Hematopoietic multipotent progenitor cell treated with erythropoietin and hydrocortisone succinate and interleukin-3 and kit ligand, for 8 days (in vitro differentiated cells): Measurements from ENCODE around the gene NAA16.

Source experiments
- DNase-seq: peaks from one replicate; pipeline ENCODE4 v3.0.0-alpha.2; 2015

NAA16 gene

DNA sequence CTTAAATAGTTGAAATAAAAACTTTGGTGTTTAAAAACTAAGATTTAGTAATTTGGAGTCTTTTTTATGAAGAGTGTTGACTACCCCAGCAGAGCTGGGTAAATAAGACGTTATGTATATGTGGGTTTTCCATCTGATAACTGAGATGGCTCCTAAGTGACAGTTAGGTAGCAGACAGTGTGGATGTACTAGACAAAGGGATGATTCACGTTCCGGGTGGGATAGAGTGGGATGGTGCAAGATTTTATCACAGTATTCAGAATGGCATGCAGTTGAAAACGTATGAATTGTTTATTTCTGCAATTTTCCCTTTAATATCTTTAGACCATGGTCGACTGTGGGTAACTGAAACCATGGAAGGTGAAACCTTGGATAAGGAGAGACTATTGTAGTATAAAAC lies 50.4 kb downstream of the NAA16 start:
- DNase-seq: peak; percentile 75

DNA sequence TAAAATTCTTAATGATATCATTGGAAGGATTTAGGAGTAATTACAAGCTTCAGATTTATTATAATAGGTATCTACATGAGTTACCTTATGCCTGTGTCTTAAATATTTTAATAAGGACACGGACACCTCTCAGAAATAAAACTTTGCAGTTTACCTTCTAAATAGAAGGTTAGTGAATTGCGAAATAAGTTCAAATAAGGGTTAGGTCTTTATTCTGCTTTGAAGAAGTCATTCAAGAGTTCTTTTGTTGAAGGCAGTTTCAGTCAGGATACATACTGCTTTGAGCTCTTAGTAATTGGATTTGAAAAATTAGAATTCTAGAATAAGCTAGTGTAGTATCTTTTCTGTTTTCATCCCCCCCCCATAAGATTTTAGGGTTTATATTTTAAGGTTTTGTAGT lies 53.0 kb downstream of the NAA16 start:
- DNase-seq: no peak

DNA sequence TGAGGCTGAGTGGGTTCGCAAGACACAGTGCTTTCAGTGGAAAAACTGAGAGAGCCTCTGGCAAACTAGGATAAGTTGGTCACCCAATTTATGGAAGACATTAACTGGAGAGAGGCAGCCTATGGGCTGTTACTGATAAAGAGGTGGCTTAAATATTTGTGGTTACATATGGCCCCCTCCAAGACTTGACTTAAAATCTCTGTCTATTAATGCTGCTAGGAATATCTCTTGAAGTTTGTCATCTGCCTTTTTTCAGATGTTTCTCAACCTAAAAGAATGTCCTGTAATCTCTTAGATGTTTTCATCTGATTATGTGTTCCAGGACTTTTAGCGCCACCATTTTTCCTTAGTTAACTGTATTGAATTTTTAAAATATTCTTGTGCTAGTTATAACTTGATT lies 54.6 kb downstream of the NAA16 start:
- peak; percentile 41 for DNase-seq

DNA sequence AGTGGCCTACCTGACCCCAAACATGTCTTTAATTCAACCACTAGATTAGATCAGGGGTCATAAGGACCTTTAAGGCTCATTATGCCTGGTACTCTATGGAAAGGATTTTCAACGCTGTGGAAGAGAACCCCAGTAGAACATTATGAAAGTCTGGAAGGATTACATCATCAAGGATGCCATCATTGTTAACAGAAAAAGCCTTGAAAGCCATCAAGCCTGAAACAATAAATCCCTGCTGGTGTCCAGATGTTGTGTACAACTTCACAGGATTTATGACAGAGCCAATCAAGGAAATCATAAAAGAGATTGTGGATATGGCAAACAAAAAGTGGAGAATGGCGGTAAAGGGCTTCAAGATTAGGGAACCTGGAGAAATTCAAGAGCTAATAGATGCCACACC lies 59.7 kb downstream of the NAA16 start:
- DNase-seq: no peak

DNA sequence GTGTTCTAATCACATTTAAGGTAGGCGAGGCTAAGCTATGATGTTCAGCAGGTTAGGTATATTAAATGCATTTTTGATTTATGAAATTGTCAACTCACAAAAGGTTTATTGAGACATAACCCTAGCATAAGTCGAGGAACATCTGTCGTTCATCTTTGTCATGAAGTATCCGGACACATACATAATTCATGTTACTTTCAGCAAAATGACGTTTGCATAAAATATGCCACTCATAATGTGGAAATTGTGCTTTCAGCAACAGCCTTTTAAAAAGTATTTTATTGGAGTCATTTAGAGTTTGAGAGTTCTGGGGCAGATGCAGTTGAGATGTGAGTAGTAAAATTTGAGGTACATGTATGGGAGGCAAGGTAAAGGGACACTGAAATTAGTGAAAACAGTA lies 66.4 kb downstream of the NAA16 start:
- DNase-seq: no peak

DNA sequence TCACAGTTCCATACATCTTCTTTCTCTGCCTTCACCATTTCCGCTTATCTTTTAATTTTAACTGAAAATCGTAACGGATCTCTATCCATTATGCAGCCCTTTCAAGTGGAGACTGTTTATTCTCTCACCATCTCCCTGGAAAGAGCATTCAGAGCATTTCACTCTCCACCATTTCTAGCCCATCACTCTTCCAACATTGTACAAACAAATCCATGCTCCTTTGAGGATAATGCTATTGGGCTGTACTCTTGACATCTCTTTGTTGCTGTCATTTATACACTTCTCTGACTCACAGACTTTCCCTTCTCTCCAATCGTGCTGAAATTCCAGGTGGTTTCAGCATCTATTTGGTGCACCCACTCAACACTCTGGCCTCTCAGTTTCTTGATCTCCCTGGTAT lies 71.4 kb downstream of the NAA16 start:
- no peak for DNase-seq

DNA sequence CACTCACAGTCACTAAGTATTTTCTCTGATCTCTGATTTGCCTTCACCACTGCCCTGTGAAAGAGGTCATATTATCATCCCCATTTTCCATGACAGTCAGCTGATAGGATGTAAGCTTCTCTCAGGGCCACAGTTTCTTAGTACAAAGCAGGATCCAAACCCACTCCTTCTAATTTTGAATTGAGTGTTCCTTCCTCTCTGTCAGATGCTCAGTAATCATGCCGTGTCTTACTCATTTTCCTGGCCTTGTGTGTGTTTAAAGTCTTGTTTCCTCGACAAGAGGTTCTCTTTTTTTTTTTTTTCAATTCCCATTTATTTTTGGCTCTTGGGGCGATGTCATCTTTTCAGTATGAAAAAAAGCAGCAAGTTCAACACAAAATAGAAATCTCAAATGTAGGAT lies 72.3 kb downstream of the NAA16 start:
- no peak for DNase-seq

DNA sequence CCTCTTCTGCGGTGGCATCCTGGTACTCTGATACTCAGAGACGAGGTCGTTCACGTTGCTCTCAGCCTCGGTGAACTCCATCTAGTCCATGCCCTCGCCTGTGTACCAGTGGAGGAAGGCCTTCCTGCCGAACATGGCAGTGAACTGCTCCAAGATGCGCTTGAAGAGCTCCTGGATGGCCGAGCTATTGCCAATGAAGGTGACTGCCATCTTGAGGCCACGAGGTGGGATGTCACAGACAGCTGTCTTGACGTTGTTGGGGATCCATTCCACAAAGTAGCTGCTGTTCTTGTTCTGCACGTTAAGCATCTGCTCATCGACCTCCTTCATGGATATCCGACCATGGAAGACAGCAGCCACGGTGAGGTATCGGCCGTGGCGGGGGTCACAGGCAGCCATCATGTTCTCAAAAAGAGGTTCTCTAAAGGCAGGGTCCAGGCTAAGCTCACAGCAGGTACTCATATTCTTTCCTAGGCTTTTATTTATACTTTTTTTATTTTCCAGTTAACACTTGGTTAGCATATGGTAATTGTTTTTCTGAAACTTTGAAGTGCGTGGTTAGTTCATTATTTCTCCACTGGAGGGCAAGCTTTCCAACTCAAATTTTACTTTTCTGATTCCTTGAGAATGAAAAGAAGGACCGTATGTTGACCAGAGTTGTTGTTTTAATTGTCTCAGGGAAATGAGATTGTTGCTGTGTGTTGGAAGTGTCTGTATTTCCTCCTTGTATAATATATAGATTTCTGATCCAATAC lies 73.9 kb downstream of the NAA16 start:
- peak; percentile 32 for DNase-seq

DNA sequence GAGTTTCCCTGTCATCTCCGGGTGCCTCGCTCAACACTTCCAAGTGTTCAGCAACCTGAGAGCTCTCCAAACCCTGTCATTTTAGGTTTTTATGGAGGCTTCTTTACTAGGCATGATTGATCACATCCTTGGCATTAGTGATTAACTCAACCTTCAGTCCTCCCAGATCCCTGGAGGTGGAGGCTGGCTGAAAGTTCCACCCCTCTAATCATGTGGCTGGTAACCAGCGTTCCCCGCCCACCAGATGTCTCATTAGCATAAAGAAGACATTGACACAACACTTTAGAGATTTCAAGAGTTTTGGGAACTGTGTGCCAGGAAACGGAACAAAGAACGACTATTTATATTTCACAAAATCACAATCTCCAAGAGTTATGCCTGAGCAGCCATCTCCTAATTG lies 75.1 kb downstream of the NAA16 start:
- DNase-seq: no peak

DNA sequence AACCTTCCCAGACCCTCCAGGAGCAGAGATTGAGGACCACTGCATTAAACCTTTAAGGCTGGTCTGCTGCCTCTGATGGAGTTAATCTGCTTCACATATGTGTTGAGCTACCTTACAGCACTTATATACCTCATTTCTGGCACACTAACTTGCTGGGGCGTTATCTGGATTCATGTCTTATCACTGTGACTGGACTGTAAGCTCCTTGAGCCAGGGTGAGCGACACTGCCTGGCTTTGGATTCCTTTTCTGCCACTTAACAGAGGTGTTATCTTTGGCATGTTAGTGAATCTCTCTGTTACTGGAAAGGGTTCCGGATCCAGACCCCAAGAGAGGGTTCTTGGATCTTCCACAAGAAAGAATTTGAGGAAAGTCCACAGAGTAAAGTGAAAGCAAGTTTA lies 76.5 kb downstream of the NAA16 start:
- peak; percentile 23 for DNase-seq

DNA sequence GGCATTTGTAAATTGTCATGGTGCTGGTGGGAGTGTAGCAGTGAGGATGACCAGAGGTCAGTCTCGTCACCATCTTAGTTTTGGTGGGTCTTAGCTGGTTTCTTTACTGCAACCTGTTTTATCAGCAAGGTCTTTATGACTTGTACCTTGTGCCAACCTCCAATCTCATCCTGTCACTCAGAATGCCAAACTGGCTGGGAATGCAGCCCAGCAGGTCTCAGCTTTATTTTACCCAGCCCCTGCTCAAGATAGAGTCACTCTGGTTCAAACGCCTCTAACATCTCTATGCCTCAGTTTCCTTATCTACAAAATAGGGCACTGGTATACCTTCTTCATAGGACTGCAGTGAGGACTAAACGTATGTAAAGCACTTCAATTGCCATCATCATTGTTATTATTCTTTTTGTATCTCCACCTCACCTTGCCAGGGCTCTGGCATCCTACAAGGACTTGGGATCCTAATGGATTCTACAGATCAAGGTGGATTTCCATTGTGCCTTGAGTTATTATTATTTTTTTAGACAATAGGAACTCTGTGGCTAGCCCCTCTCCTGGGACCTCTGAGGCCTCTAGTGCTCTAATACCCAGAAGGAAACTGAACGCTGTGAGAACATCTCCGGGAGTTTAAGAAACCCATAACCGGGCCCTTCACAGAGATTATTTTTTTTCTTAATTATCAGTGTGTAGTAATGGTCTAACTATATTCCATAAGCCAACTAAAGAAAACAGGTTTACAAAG lies 77.2 kb downstream of the NAA16 start:
- DNase-seq: no peak

DNA sequence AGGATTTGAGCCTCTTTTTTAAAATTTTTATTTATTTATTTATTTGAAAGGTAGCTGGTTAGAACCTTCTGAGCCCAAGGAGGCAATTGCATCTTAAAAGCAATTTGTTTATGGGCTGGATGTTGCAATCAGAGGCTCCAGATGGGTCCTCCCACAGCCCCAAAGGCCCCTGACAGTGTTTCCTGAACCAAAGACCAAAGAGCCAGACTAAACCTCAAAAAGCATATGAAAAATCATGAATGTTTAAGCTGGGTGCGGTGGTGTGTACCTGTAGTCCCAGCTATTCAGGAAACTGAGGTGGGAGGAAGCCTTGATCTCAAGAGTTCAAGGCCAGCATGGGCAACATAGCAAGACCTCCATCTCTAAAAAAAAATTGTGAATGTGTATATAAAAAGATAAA lies 78.5 kb downstream of the NAA16 start:
- DNase-seq: no peak

DNA sequence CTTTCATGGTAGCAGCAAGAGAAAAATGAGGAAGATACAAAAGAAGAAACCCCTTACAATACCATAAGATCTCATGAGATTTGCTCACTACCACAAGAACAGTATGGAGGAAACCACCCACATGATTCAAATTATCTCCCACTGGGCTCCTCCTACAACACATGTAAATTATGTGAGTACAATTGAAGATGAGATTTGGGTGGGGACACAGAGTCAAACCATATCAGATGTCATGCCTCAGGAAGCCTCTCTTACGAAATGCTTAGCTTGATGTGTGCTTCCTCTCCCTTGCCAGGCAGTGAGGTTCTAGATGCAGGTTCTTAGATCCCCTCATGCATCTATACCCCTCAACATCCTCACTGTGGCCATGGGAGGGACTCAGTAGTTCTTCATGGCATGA lies 83.1 kb downstream of the NAA16 start:
- no peak for DNase-seq

DNA sequence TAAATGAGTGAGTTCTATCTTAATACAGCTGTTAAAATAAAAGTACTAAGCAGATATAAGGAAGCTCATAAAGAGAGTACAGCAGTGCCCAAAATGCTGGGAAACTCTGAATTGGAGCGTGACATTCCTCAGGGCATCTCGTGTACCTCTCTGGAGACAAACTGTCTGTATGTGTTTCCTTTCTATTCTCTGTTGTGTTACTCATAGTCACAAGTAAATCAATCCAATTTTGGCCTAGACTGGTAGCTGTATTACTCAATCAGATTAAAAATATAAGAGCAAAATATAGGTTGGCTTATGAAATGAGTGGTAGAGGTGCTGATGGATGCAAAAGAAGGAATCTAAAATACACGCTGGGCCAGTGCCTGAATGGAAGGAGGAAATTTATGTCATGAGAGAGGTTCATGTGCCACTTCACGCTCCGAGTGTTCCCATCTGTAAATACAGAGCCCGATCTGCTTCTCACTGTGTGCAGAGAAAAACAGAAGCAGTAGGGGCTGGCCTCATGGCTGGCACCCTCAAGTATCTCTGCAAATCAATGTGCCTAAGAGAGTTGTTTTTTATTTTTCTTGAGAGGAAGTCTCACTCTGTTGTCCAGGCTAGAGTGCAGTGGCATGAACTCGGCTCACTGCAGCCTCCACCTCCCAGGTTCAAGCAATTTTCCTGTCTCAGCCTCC lies 87.6 kb downstream of the NAA16 start:
- no peak for DNase-seq

DNA sequence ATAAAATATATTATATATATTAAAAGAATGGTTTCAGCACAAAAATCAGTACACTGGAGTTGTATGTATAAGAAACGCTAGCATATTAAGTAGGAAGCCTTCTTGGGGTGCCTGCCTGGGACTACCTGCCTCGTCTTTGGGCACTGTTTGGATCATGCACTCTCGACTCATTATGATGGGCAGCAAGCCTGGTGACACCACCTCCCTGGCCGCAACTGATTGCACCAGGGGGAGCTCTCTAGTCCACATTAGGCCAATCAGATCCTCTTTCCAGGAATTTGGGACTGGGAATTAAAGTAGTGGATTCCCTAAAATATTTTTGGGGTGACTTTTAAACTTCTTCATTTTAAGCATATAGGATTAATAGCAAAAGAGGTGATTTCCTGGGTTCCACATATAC lies 90.3 kb downstream of the NAA16 start:
- peak; percentile 43 for DNase-seq

DNA sequence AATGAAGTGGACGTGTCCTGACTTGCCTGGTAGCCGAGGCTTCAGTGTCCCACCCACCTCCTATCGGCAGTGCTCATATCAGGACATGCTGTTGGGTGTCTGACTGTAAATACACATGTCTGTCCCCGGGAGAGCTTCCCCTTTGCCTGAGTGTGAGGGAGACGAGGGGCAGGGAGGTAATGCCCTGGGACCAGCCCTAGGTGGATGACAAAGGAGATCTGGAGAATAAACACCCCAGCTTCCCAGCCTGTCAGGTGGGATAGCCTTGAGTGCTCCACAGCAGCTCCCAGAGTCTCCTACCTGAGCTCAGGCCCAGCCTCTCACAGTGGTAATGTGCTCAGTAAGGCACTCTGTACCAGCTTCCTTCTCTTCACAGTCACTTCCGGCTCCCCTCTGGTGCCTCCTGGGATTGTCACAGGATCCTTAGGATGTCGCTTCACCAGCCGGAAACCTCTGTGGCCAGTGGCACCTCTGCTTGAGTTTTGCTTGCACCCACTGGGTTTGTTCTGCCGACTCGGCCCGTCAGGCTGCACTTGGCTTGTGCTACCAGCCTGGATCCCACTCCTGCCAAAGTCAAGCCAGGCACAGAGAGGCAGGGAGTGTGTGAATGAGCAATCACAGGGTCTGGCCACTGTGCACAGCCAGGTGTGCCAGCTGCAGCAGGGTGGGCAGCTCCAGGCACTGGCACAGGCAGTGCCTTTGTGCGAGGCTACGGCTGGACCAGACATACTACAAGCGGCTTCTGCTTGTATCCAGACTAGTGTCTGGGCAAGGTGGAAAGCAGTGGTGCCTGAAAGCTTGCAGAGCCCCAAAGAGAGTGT lies 91.8 kb downstream of the NAA16 start:
- DNase-seq: peak; percentile 59

DNA sequence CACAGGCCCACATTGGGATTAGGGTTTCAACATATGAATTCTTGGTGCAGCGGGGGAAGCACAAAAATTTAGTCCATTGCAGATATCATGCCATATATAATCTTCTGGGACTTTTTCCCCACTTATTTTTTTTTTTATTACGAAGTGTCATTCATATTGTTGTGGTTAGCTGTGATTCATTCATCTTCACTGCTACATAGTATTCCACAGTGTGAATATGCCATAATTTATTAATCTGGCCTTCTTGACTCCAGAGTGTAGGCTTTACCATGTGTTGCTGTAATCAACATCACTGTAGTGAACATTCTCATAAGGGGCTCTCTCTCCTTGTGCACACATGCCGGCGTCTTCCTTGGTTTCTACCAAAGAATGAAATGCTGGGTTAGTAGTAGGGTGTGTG lies 92.9 kb downstream of the NAA16 start:
- DNase-seq: no peak

DNA sequence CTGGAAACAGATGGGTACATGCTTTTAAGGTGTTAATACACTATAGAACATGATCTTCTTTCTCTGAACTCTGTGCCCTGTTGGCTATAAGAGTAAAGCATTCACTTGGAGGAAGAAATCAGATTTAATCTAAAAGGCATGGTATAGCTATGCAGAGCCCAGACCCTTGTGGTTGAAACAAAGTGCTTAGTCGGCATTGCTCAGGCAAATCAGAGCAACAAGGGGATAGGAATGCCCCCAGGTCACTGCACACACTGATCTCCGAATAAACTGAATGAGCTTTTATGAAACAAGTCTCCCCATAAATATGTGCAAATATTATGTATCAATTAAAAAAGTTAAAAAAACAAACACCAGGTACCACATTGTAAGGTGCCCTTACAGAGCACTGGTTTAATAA lies 94.3 kb downstream of the NAA16 start:
- no peak for DNase-seq

DNA sequence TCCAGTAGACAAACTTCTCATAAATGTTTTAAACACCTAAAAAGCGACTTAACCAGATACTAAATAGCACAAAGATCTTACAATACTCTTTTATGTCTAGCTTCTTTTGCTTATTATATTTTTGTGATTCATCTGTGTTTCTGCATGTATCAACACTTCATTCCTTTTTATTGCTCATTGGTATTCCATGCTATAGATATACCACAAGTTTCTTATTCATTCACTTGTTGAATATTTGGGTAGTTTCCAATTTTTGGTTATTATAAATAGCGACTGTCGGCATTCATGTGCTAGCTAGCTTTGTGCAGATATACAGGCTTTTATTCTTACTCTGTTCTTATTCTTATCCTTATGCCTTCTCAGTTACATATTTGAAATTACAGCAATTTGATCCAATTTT lies 96.3 kb downstream of the NAA16 start:
- DNase-seq: no peak

DNA sequence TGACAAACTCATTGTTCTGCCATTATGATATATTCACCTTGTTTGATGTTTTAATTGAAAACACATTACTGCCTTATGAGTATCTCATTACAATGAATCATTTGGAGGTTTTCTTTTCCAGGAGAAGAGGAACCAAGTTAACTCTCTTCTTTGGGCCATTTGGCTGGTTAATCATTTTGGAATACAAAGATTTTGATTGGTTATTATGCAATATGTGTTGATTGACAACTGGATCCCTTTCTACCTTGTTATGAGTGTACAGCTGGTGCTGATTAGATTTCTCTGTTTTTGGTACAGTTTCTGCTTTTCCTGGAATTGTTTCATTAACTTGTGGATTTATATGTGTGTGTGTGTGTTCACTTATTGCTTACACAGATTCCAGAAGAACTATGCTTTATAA lies 97.1 kb downstream of the NAA16 start:
- no peak for DNase-seq

DNA sequence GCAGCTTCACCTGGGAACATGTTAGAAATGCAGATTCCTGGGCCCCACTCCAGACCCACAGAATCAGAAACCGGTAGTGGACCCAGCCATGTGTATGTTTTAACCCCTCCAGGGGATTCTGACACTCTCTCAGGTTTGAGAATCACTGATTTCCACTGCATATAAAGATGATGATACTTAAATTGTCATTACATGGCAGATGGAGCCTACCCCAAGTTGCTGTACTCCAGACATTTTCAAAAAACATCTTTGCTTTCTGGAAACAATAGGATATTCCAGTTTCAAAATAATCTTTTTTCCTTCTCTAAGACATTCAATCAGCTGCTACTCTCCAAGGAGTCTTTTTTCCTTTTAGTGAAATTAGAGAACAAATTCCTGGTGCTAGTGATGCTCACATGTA lies 97.7 kb downstream of the NAA16 start:
- DNase-seq: no peak

DNA sequence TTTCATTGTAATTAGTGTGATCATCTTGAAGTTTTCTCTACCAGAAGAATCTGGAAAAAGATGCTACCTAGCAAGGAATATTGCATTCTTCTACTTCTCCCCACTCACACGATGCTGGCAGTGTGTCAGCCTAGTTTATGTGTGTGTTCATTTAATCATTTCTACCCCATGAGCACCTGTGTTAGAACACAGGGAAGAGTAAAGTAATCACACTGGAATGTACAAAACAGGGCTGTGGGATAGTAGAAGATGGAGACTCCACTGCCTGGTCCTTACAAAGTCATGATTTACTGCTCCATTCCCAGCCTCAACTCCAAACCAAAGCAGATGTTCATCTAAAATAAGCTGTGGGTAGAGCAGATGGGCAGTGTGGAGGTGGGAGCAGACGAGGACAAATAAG lies 98.5 kb downstream of the NAA16 start:
- DNase-seq: no peak

DNA sequence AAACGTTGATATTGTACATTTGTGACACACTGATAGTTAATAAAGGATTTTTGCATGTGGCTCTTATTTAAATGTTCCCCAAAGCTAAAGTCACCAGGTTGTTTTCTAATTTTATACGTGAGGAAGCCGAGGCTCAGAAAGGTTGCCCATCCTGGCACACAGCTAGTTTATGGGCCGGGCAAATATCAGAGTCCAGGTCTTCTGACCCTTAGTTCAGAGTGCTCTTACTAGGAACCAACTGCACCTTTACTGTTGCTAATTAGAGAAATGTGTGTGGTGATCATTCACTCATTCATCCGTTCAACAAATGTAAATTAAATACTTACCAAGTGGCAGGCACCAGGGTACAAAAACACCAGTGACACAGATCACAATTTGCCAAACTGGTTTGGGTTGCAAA lies 100.0 kb downstream of the NAA16 start:
- no peak for DNase-seq
